Measurements from ENCODE around the gene SGIP1. TPM values are rescaled to one million over a fixed set of nuclear protein-coding genes. Genes with fewer than 3 reads are reported as not detected.

The SGIP1 gene
- total RNA-seq, 1 donor from 2014 or later: 5.3 TPM

GRCh38 chr1:66752671-66753371, 218.9 kb downstream of the SGIP1 start:
- H3K4me1 Mint-ChIP-seq: peaks cover 14% of the 10 kb centered on the region
- H3K9me3 Mint-ChIP-seq: no peaks in the 10 kb centered on the region
- H3K27me3 Mint-ChIP-seq (ENCODE audit: low read depth): peaks cover 19% of the 10 kb centered on the region
- H3K27ac Mint-ChIP-seq (ENCODE audit: unreplicated experiment): peak overlapping the region; percentile 0
- TF ChIP-seq CTCF (conservative IDR thresholded peaks at IDR 0.05): no peak
- peak overlapping the region; percentile 69 for H3K4me3 Mint-ChIP-seq
- H3K36me3 Mint-ChIP-seq (ENCODE audit: low read depth): no peaks in the 10 kb centered on the region
- no peak for DNase-seq (ENCODE audit: low read depth, low spot score)

DNA sequence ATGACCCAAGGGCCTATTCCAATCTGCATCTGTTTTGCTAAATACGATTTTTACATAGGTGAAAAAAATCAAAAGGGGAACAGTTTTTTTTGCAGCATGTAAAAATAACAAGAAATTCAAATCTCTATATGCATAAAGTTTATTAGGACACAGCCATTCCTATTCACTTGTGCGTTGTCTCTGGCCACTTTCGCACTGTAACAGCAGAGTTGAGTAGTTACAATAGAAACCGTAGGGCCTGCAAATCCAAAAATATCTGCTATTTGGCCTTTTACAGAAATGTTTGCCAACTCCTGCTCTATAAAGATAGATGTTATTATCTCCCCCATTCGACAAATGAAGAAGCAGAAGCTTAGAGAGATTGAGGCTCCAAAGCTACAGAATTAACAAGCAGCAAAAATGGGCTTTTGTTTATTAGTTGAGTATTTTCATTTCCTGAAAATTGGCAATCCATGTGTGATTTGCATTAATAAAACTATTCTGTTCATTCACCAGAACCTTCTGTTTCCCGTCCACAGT, 223.8 kb downstream of the SGIP1 start:
- Mint-ChIP-seq H3K27me3 (ENCODE audit: low read depth) (peaks cover 3% of the 10 kb centered on the region), H3K4me3 (no peak overlapping the region), H3K27ac (ENCODE audit: unreplicated experiment) (no peak overlapping the region), H3K9me3 (no peaks in the 10 kb centered on the region), H3K36me3 (ENCODE audit: low read depth) (no peaks in the 10 kb centered on the region), H3K4me1 (peaks cover 8% of the 10 kb centered on the region)
- TF ChIP-seq CTCF (conservative IDR thresholded peaks at IDR 0.05): no peak
- DNase-seq (ENCODE audit: low read depth, low spot score): no peak

DNA sequence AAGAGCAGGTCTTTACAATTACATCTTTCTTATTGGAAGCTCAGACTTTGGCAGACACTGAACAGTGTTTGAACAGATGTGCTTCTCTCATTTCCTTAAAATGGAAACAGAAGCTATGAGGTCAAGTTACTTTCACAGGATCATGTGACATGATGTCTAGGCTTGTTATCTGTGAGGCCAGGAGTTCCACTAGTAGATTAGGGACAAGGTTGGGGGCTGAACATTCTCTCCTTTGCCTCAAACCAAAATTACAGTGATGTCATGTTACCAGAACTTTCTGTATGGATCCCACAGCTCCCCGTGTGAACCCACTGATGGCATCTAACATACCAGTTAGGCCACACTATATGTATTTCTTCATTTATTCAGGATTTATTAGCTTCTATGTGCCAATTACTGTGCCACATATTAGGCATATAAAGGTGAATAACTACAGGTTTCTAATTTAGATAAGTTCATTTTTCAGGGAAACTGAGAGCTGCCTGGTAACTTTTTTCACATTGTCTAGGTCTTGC, 224.3 kb downstream of the SGIP1 start:
- Mint-ChIP-seq H3K27ac (ENCODE audit: unreplicated experiment) (no peak overlapping the region), H3K4me1 (peaks cover 4% of the 10 kb centered on the region), H3K9me3 (no peaks in the 10 kb centered on the region), H3K36me3 (ENCODE audit: low read depth) (no peaks in the 10 kb centered on the region), H3K27me3 (ENCODE audit: low read depth) (no peaks in the 10 kb centered on the region), H3K4me3 (no peak overlapping the region)
- no peak for TF ChIP-seq CTCF (conservative IDR thresholded peaks at IDR 0.05)
- DNase-seq (ENCODE audit: low read depth, low spot score): no peak

DNA sequence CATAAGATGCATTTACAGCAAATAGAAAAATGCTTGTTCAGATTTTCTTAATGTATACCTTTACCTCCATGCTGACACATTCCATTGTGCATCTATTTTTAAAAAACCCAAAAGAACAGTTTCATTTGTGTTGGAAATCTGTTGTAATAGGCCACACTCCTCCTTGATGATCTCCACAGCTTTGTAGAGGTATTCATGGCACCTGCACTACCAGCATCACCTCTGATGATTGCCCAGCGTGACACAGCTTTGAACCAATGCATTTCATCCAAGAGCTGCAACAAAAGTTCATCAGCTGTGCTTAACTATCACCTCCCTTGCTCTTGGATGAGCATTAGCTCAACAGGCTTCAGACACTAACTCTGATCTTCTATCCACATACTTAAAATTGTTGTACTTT, 226.6 kb downstream of the SGIP1 start:
- Mint-ChIP-seq H3K4me1 (peaks cover 4% of the 10 kb centered on the region), H3K27ac (ENCODE audit: unreplicated experiment) (no peak overlapping the region), H3K27me3 (ENCODE audit: low read depth) (no peaks in the 10 kb centered on the region), H3K4me3 (no peak overlapping the region), H3K9me3 (no peaks in the 10 kb centered on the region), H3K36me3 (ENCODE audit: low read depth) (no peaks in the 10 kb centered on the region)
- DNase-seq (ENCODE audit: low read depth, low spot score): no peak
- TF ChIP-seq CTCF (conservative IDR thresholded peaks at IDR 0.05): no peak

DNA sequence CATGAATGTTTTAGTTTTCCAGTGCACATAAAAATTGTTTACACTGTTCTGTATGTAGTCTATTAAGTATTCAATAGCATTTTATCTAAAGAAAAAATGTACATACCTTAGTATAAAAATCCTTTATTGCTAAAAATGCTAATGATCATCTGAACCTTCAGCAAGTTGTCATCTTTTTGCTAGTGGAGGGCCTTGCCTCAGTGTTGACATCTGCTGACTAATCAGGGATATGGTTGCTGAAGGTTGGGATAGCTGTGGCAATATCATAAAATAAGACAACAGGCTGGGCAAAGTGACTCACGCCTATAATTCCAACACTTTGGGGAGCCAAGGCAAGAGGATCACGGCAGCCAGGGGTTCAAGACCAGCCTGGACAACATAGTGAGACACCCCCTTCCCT, 227.3 kb downstream of the SGIP1 start:
- H3K9me3 Mint-ChIP-seq: no peaks in the 10 kb centered on the region
- no peak for TF ChIP-seq CTCF (conservative IDR thresholded peaks at IDR 0.05)
- H3K27ac Mint-ChIP-seq (ENCODE audit: unreplicated experiment): no peak overlapping the region
- H3K4me1 Mint-ChIP-seq: peaks cover 4% of the 10 kb centered on the region
- H3K27me3 Mint-ChIP-seq (ENCODE audit: low read depth): no peaks in the 10 kb centered on the region
- H3K4me3 Mint-ChIP-seq: no peak overlapping the region
- no peak for DNase-seq (ENCODE audit: low read depth, low spot score)
- H3K36me3 Mint-ChIP-seq (ENCODE audit: low read depth): no peaks in the 10 kb centered on the region

Data from neural crest cell (in vitro differentiated cells).